Middle frontal gyrus (tissue), 1 donor: ENCODE measurements around the gene CLASP1.
"Not testable (repeated sequence)": the region's sequence is repeated elsewhere in the genome, so short reads cannot be mapped to it uniquely, and the experiment has no call there.

Source experiments
- DNase-seq: peaks from one replicate; pipeline ENCODE4 v3.0.0-alpha.2; 2015; ENCODE audit warnings: low spot score; ENCODE audit errors: extremely low spot score

The CLASP1 gene

GRCh38 chr2:121582272-121582671, 67.0 kb downstream of the CLASP1 start:
- DNase-seq: no peak

DNA sequence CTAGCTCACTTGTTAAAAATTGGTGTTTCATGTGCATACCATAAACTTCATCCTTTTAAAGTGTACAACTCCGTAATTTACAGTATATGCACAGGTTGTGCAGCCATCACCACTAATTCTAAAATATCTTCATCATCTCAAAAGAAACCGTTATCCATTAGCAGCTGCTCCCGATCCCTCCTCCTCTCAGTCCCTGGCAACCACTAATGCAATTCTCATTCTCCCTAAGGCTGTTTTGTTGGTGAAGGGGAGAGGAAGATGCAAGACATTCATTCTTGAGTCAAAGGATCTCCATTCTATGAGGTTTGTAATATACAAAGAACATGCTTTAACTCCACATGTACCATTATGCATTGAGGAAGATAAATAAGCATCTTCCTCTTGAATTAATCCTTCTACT, 70.0 kb downstream of the CLASP1 start:
- DNase-seq: no peak

- no peak for DNase-seq
Measured at GRCh38 chr2:121577381-121577780, 71.9 kb downstream of the CLASP1 start.

DNA sequence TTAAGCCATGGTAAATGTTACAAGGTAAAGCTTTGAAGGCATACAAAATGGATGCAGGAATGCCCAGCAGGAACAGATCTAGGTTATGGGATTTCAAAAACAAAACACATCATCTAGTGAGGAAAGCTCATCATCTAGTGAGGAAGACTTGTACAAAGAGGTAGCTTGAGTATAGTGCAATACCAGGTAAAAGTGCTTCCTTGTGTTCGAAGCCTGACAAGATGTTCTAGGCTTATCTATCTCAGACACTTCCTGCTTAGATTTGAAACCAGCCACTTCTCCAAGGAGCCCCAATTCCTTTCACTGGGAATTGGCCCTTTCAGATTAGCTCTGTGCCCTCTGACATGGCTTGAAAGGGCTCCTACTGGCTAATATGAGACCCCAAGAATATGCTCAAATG, 73.0 kb downstream of the CLASP1 start:
- no peak for DNase-seq

DNA sequence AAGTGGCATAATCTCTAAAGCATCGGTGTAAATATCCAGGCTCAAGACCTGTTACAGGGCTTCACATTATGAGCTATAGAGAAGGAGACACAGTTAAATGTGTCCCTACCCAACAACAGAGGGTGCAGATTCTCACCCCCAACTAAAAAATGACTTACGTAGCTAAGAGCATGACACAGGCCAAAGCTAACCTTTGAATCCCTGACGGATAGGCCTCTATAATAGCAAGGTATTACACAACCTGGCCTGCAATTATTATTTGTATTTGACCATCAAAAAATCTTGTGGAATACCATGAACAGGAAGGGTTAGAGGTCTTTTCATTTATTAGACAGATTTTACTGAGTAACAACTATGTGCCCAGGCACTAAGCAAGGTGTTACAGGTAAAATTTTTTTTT, 73.5 kb downstream of the CLASP1 start:
- no peak for DNase-seq

- no peak for DNase-seq
Measured at GRCh38 chr2:121570667-121571055, 78.6 kb downstream of the CLASP1 start.

GRCh38 chr2:121570036-121570666, 79.1 kb downstream of the CLASP1 start:
- DNase-seq: no peak

DNA sequence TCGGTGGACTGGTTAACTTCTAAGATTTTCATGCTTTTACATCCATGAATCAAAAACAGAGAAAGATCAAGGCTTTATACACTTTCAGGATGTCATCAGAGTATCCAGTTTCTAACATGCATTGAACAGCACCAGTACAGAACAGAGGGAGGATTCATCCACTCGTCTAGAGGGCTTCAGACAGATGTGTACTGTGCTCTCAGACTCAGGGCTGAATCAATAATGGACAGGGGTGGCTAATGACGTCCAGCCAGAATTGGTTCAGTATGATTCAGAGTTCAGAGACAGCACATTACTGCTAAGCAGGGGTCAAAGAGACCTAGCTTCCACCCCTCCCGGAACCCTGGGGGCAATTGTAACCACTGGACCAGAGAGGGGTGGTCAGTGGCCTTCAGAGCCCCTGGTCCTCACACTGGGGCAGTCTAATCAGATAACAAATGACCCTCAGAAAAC, 81.3 kb downstream of the CLASP1 start:
- no peak for DNase-seq

DNA sequence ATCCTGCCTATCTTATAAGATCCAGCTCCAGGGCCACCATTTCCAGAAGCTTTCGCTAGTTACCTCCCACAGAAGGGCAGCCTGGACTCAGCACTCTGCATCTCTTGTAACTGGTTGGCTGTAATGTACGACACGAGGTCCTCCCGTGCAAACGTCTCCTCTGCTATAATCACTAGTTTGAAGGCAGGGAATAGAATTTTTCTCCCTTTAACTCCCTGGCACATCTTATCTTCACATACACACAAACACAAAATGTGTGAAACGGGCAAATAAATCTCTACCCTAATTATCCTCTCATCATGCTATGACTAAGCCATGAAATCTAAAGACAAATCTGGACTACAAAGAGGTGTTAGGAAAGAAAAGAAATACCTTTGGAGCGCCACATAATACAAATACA, 81.8 kb downstream of the CLASP1 start:
- DNase-seq: no peak

DNA sequence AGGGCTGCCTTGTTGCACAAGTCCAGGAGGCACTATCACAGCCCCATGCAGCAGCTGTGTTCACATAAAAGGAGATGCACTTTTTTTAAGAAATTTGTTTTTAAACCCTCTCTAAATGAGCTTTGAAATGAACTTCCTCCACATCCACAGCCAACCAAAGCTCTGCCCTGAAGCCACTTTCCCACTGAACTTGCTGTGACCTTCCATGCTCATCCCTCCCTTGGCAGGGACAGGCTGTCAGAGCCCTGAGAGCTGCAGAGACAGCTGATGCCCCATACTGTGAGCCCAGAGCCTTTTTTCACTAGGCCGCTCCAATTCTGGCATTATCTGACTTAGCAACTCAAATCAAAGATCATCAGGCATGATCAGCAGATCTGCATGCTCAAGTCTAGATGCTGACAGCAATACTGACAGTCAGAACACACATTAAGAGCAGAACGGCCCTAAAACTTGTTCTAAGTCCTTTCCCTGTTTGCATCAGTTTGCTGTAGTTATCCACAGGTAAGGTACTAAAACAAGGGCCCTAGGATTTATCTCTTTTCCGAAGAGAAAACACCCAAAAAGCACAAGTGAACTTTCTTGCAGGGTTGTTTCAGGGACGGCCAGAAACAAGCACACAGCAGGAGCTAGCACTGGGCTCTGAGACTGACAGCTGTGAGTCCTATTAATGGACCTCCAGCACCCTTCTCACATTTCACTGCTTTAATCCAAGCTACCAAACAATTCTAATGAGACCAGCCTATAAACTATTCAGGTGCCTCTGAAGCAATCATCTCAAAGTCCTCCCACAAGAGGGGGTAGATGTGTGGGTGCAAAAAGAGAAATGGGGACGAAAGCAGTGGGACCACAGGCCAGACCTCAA, 83.6 kb downstream of the CLASP1 start:
- DNase-seq: no peak

- DNase-seq: no peak
Measured at GRCh38 chr2:121564905-121565304, 84.4 kb downstream of the CLASP1 start.

- DNase-seq: not testable (repeated sequence)
Measured at GRCh38 chr2:121563754-121564153, 85.5 kb downstream of the CLASP1 start.

DNA sequence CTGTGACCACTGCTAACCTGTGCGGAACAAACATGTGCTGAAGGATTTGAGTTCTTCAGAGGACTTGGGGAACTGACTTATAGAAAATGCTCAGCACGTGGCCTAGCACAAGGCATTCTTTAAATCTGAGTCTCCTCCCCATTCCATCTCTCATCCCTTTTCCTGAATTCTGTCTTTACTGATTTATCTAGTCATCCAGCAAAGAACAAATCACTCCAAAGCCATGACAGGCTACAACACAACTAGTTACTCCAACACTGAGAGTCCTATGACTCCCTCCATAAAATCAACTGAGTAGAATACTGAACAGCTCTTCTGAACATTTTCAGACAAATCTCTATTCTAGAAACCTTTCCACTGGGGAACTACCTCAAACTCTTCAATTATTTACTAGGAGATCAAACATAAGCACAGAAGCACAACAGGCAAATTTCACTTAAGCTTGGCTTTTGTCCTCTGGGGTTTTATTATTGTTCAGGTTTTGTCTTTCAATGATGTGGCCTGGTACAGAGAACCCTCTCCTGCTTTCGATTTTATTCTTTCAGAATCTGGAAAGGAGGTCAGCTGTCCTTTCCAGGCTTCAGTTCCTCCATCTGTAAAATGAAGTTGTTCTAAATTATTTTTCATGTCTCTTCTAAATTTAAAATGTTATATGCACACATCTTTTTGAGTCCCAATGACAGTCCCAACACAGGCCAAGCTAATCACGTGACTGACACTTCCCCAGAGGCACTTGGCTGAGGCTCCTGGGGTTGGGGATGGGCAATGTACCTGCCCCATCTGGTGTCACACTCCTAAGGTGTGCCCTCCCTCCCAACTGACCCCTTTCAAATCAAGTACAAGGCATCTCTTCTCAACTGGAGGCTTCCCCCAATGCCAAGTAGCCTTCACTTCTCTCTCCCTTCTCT, 86.7 kb downstream of the CLASP1 start:
- DNase-seq: no peak

DNA sequence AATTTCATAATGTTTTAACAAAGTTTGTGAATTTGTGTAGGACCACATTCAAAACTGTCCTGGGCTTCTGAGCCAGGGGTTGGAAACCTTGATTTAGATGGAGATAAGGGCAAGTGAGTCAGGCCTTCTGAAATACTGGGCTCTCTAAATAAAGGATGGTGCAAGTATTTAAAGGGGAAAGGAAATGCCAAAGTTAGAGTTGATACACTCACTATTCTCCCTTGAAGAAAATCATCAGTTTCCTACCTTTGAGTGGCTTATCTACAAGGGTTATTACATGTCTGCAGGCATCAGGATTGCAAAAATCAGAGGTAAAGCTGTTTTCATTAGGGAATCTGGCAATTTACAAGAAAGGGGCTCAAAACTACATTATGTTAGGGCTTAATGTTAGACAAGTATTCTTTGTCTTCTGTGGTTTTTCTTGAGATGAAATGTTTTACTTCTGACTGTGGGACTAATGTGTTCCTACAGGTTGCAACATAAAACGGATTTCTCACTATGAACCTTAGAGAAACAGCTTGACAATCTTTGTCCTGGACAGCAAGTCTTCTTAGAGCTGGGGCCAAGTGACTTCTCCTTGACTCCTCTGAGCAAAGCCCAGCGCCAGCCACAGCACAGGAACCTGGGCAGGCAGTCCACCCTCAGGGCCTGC, 87.5 kb downstream of the CLASP1 start:
- no peak for DNase-seq

GRCh38 chr2:121558329-121558728, 90.9 kb downstream of the CLASP1 start:
- DNase-seq: no peak

DNA sequence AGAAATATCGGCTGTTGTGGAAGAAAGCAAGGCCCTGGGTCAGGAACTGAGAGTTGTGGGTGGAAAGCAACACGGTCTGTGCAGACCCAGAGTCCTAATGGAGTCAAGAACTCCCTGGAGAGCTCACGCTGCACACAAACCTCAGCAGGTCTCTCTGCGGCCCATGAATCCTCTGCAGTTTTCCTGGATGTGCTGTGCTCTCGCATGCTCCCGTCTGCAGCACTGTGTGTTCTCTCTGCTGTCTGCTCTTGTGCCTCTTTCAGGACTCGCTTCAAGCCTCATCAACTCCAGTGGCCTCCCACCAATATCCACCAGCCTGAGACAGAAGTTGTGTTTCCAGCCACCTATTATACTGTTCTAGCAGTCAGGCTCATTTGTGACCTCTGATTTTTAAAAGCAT, 94.3 kb downstream of the CLASP1 start:
- no peak for DNase-seq

DNA sequence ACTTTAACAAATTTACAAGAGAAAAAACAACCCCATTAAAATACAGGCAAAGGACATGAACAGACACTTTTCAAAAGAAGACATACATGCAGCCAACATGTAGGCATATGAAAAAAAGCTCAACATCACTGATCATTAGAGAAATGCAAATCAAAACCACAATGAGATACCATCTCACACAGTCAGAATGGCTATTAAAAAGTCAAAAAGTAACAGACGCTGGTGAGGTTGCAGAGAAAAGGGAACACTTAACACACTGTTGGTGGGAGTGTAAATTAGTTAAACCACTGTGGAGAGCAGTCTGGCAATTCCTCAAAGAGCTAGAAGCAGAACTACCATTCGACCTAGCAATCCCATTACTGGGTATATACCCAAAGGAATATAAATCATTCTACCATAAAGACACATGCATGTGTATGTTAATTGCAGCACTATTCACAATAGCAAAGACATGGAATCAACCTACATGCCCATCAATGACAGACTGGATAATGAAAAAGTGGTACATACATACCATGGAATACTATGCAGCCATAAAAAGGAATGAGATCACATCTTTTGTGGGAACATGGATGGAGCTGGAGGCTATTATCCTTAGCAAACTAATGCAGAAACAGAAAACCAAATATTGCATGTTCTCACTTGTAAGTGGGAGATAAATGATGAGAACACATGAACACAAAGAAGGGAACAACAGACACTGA, 96.6 kb downstream of the CLASP1 start:
- DNase-seq: not testable (repeated sequence)

DNA sequence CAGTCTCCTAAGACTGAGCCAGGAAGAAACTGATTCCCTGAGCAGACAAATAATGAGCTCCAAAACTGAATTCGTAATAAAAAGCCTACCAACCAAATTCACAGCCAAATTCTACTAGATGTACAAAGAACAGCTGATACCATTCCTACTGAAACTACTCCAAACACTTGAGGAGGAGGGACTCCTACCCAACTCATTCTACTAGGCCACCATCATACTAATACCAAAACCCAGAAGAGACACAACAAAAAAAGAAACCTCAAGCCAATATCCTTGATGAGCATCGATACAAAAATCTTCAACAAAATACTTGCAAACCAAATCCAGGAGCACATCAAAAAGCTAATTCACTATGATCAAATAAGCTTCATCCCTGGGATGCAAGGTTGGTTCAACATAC, 98.6 kb downstream of the CLASP1 start:
- DNase-seq: no peak

DNA sequence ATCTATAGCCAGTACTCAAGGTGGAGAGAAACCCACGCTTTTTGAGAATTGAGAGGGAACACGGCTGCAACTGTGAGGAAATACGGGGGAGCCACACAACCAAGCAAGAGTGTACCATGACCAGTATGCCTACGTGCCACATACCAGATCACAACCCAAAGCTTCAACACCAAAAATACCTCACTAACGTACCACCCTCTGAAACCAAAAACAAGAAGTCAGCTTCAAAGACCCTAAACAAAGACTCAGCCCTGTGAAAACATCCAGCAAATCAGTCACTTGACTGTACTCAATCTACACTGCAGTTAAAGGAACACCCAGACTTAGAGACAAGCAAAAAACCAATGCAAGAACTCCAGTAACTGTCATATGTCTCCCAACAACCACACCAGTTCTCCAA, 101.6 kb downstream of the CLASP1 start:
- DNase-seq: no peak

GRCh38 chr2:121545913-121546312, 103.3 kb downstream of the CLASP1 start:
- no peak for DNase-seq

DNA sequence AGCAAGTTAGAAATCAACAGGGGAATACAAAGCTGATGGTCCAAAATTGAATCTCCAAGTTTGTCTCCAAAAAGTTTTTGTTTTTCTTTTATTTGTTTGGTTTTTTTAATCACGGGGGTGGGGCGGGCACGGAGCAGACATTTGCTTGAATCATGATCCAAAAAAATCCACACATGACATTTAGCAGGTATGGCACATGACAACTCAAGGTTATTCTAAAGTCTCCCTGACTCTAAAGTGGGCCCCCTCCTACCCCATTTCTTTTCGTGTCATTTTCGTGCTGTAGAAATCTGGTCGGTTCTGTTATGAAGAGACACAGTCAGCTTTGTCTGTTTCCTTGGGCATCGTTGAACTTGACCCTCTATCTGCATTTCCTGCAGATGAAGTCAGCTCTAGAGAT, 104.0 kb downstream of the CLASP1 start:
- DNase-seq: no peak
